ENCODE data around the gene NHS. TPM values are rescaled to one million over a fixed set of nuclear protein-coding genes. Genes with fewer than 3 reads are reported as not detected.

Gene NHS
- total RNA-seq, 6 experiments from 2014 or later: 0.06 to 0.27 (median 0.12) TPM

- Histone ChIP-seq H3K36me3 (no peaks in the 10 kb centered on the region), H3K4me3 (no peak overlapping the region), H3K27me3 (no peaks in the 10 kb centered on the region), H3K27ac (no peak overlapping the region), H3K4me1 (no peaks in the 10 kb centered on the region), H3K9me3 (no peaks in the 10 kb centered on the region)
- ATAC-seq (no peak), DNase-seq (no peak)
- TF ChIP-seq POLR2A (IDR thresholded peaks at IDR 0.05): no peak
- no peak for TF ChIP-seq CTCF (IDR thresholded peaks at IDR 0.05)
- intact Hi-C loops (cut with DNase I): no loop called here
- WGBS (ENCODE audit: insufficient coverage, low coverage, low lambda C conversion rate, missing lambda C conversion rate): 53% methylated on average over 2 of the region's 2 CpGs
Measured at GRCh38 chrX:17778997-17779396, 404.0 kb downstream of the NHS start.

GRCh38 chrX:17779434-17779833 lies 404.4 kb downstream of the NHS start:
- no peak overlapping the region for H3K4me3 ChIP-seq
- H3K27me3 ChIP-seq: no peaks in the 10 kb centered on the region
- no peak overlapping the region for H3K27ac ChIP-seq
- intact Hi-C loops (cut with DNase I): no loop called here
- no peaks in the 10 kb centered on the region for H3K36me3 ChIP-seq
- ATAC-seq: no peak
- H3K4me1 ChIP-seq: no peaks in the 10 kb centered on the region
- TF ChIP-seq CTCF (IDR thresholded peaks at IDR 0.05) (no peak), POLR2A (IDR thresholded peaks at IDR 0.05) (no peak)
- no peak for DNase-seq
- WGBS (ENCODE audit: insufficient coverage, low coverage, low lambda C conversion rate, missing lambda C conversion rate): 53% methylated on average over 2 of the region's 4 CpGs
- H3K9me3 ChIP-seq: no peaks in the 10 kb centered on the region

Small RNA genes within 50 kb of the gene (microRNA-seq; reads per million reads assigned to microRNA genes)
- gene MIR4768: 0 reads per million in 2 donors

Small RNA genes within 50 kb of the gene (small RNA-seq; reads per million reads assigned to genes)
- gene MIR4768 (0 reads per million in 2 experiments), gene RF01210 (0 reads per million in 2 experiments)
